Fibroblast of lung (primary cell): Measurements from ENCODE around the gene TRIM40.
"Not testable (repeated sequence)": the region's sequence is repeated elsewhere in the genome, so short reads cannot be mapped to it uniquely, and the experiment has no call there.

Experiments used
- CTCF ChIP-seq, 2 donors: IDR thresholded peaks in 1 of 2; conservative IDR thresholded peaks in 1 of 2; 1 replicate in 1 of 2; 2 replicates in 1 of 2; pipeline ENCODE4 v1.5.1; 2011 to 2012; ENCODE audit warnings: low read length in 2 of 2, control low read depth in 1 of 2, inconsistent platforms in 1 of 2, low read depth in 1 of 2, mild to moderate bottlenecking in 1 of 2
- EZH2 ChIP-seq: IDR thresholded peaks from 2 replicates; pipeline ENCODE4 v1.5.1; 2012; ENCODE audit warnings: low read length, control low read depth, mild to moderate bottlenecking; ENCODE audit errors: missing control alignments

DNA sequence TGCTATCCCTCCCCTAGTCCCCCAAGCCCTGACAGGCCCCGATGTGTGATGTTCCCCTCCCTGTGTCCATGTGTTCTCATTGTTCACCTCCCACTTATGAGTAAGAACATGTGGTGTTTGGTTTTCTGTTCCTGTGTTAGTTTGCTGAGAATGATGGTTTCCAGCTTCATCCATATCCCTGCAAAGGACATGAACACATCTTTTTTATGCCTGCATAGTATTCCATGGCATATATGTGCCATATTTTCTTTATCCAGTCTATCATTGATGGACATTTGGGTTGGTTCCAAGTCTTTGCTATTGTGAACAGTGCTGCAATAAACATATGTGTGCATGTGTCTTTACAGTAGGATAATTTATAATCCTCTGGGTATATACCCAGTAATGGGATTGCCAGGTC, 29.3 kb downstream of the TRIM40 start:
- not testable (repeated sequence) for TF ChIP-seq CTCF (conservative IDR thresholded peaks at IDR 0.05 in 1 of 2, IDR thresholded peaks at IDR 0.05 in 1 of 2; ENCODE audit: low read depth in 1 of 2, low read length in 2 of 2); EZH2
